Measurements from ENCODE around the gene IL5.

- no peak for TF ChIP-seq EP300 (IDR thresholded peaks at IDR 0.05)
- TF ChIP-seq, protein P1, sequence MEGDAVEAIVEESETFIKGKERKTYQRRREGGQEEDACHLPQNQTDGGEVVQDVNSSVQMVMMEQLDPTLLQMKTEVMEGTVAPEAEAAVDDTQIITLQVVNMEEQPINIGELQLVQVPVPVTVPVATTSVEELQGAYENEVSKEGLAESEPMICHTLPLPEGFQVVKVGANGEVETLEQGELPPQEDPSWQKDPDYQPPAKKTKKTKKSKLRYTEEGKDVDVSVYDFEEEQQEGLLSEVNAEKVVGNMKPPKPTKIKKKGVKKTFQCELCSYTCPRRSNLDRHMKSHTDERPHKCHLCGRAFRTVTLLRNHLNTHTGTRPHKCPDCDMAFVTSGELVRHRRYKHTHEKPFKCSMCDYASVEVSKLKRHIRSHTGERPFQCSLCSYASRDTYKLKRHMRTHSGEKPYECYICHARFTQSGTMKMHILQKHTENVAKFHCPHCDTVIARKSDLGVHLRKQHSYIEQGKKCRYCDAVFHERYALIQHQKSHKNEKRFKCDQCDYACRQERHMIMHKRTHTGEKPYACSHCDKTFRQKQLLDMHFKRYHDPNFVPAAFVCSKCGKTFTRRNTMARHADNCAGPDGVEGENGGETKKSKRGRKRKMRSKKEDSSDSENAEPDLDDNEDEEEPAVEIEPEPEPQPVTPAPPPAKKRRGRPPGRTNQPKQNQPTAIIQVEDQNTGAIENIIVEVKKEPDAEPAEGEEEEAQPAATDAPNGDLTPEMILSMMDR (IDR thresholded peaks at IDR 0.05), result no peak
Measured at GRCh38 chr5:132561601-132562000, 18.3 kb upstream of the IL5 start.
